Liver (tissue), 3 donors: ENCODE measurements around the gene EYA4.

ENCODE experiments used
- ATF3 ChIP-seq: IDR thresholded peaks from 2 replicates; pipeline ENCODE4 v1.6.1; 2016; ENCODE audit warnings: antibody characterized with exemption
- CTCF ChIP-seq: fragments of 150-350 bp; IDR thresholded peaks from 2 replicates; pipeline ENCODE4 v1.5.1; 2017; ENCODE audit warnings: improper control_type of control experiment, low read depth, low read length; ENCODE audit not compliant: missing input control
- GABPA ChIP-seq, 2 donors: IDR thresholded peaks in 1 of 2; conservative IDR thresholded peaks in 1 of 2; 2 replicates each; pipeline ENCODE4 v1.6.1; 2016; ENCODE audit warnings: antibody characterized with exemption in 2 of 2, mild to moderate bottlenecking in 1 of 2, moderate library complexity in 1 of 2
- HNF4G ChIP-seq: IDR thresholded peaks from 2 replicates; pipeline ENCODE4 v1.6.1; 2016; ENCODE audit warnings: antibody characterized with exemption
- REST ChIP-seq: IDR thresholded peaks from 2 replicates; pipeline ENCODE4 v1.6.1; 2016; ENCODE audit warnings: antibody characterized with exemption, mild to moderate bottlenecking
- donor health status: healthy.
- donor health status: healthy.

- TF ChIP-seq REST, result no peak
- no peak for TF ChIP-seq CTCF
- no peak for TF ChIP-seq HNF4G
- no peak for TF ChIP-seq ATF3
- no peak for TF ChIP-seq GABPA (IDR thresholded peaks at IDR 0.05 in 1 of 2, conservative IDR thresholded peaks at IDR 0.05 in 1 of 2)
These were observed 150.9 kb downstream of the EYA4 start for GRCh38 chr6:133392015-133392414.
